HS-27A (cell line): ENCODE data around the gene CRYBG1.

ENCODE experiments used
- DNase-seq: peaks from one replicate; pipeline ENCODE4 v3.0.0-alpha.2; 2012; ENCODE audit warnings: low read depth, missing footprints

Gene CRYBG1

GRCh38 chr6:106608080-106608668 lies 247.7 kb downstream of the CRYBG1 start:
- DNase-seq, result no peak

GRCh38 chr6:106609699-106610098 lies 249.2 kb downstream of the CRYBG1 start:
- DNase-seq, result no peak

GRCh38 chr6:106611030-106611429 lies 250.5 kb downstream of the CRYBG1 start:
- no peak for DNase-seq

GRCh38 chr6:106612671-106613416 lies 252.3 kb downstream of the CRYBG1 start:
- DNase-seq, result no peak

GRCh38 chr6:106613590-106613989 lies 253.1 kb downstream of the CRYBG1 start:
- DNase-seq, result no peak

GRCh38 chr6:106614166-106614565 lies 253.6 kb downstream of the CRYBG1 start:
- no peak for DNase-seq

GRCh38 chr6:106614592-106615257 lies 254.2 kb downstream of the CRYBG1 start:
- DNase-seq, result no peak

GRCh38 chr6:106617302-106617701 lies 256.8 kb downstream of the CRYBG1 start:
- DNase-seq, result no peak

- DNase-seq, result no peak
Measured at GRCh38 chr6:106617857-106618256, 257.3 kb downstream of the CRYBG1 start.

GRCh38 chr6:106618324-106618723 lies 257.8 kb downstream of the CRYBG1 start:
- no peak for DNase-seq

GRCh38 chr6:106619223-106619622 lies 258.7 kb downstream of the CRYBG1 start:
- no peak for DNase-seq

GRCh38 chr6:106620931-106621672 lies 260.6 kb downstream of the CRYBG1 start:
- DNase-seq, result no peak
